CD4-positive, CD25-positive, alpha-beta regulatory T cell (primary cell): ENCODE results near the gene IFIT1B. TPM values are rescaled to one million over a fixed set of nuclear protein-coding genes. Genes with fewer than 3 reads are reported as not detected.
"Not testable (repeated sequence)": the region's sequence is repeated elsewhere in the genome, so short reads cannot be mapped to it uniquely, and the experiment has no call there.

ENCODE experiments used
- ATAC-seq, 2 donors: fragments of 150-1000 bp; cut with Tn5 transposase; one replicate each; pipeline ENCODE4 v1.10.0; 2021; ENCODE audit warnings: low read depth in 2 of 2, moderate number of reproducible peaks in 2 of 2, moderate library complexity in 1 of 2
- DNase-seq, 3 donors: peaks; one replicate each; pipeline versions ENCODE4 v3.0.0 to v3.0.0-alpha.2; 2012 to 2022; ENCODE audit warnings: mixed read lengths in 1 of 3
- H3K27ac ChIP-seq: one replicate; pipeline ENCODE4 v1.7.0; 2013; ENCODE audit warnings: mild to moderate bottlenecking, low read length; ENCODE audit not compliant: insufficient read depth, poor library complexity, severe bottlenecking
- H3K27me3 ChIP-seq: one replicate; pipeline ENCODE4 v1.7.0; 2013; ENCODE audit warnings: low read length; ENCODE audit not compliant: control insufficient read depth, insufficient read depth
- H3K36me3 ChIP-seq: one replicate; pipeline ENCODE4 v1.7.0; 2013; ENCODE audit warnings: mild to moderate bottlenecking, low read length, moderate library complexity; ENCODE audit not compliant: control insufficient read depth, insufficient read depth
- H3K4me1 ChIP-seq: 2 replicates; pipeline ENCODE4 v1.7.0; 2013; ENCODE audit warnings: mild to moderate bottlenecking, low read length; ENCODE audit not compliant: insufficient read depth, control insufficient read depth, poor library complexity, severe bottlenecking
- H3K4me3 ChIP-seq: one replicate; pipeline ENCODE4 v1.7.0; 2013; ENCODE audit warnings: low read depth, mild to moderate bottlenecking, low read length, moderate library complexity
- H3K9me3 ChIP-seq, 2 experiments: 1 replicate in 1 of 2; 2 replicates in 1 of 2; pipeline ENCODE4 v1.7.0; 2013; ENCODE audit warnings: low read length in 2 of 2, mild to moderate bottlenecking in 1 of 2, moderate library complexity in 1 of 2; ENCODE audit not compliant: control insufficient read depth in 2 of 2
- H3K27ac Mint-ChIP-seq, 3 donors: one replicate each; pipeline ENCODE4 v1.8.0; 2020 to 2022; ENCODE audit warnings: mild to moderate bottlenecking in 3 of 3, mixed read lengths in 3 of 3, moderate library complexity in 2 of 3
- H3K27me3 Mint-ChIP-seq: one replicate; pipeline ENCODE4 v1.8.0; 2022; ENCODE audit warnings: mild to moderate bottlenecking, mixed read lengths
- H3K36me3 Mint-ChIP-seq: one replicate; pipeline ENCODE4 v1.8.0; 2020; ENCODE audit warnings: mixed read lengths
- H3K4me1 Mint-ChIP-seq, 4 donors: one replicate each; pipeline ENCODE4 v1.8.0; 2020 to 2022; ENCODE audit warnings: mixed read lengths in 4 of 4, mild to moderate bottlenecking in 1 of 4
- H3K4me3 Mint-ChIP-seq, 4 donors: one replicate each; pipeline ENCODE4 v1.8.0; 2020 to 2022; ENCODE audit warnings: mild to moderate bottlenecking in 4 of 4, mixed read lengths in 4 of 4, moderate library complexity in 3 of 4
- H3K9me3 Mint-ChIP-seq, 7 donors: one replicate each; pipeline ENCODE4 v1.8.0; 2020 to 2022; ENCODE audit warnings: mixed read lengths in 7 of 7, mild to moderate bottlenecking in 3 of 7, moderate library complexity in 2 of 7
- polyA plus RNA-seq, 4 donors: library from polyadenylated mRNA; unstranded; fragments of 300-500 nt; fragmentation: Illumina TruSeq; gene quantifications; one replicate each; pipeline ENCODE4 v1.2.3, GENCODE V29; 2021
- total RNA-seq: library from RNA; stranded (reverse); gene quantifications from one replicate; pipeline ENCODE4 v1.2.3, GENCODE V29; 2022

IFIT1B gene
- total and polyA plus RNA-seq, 5 donors from 2014 or later = 0.08 TPM; not detected in 4

DNA sequence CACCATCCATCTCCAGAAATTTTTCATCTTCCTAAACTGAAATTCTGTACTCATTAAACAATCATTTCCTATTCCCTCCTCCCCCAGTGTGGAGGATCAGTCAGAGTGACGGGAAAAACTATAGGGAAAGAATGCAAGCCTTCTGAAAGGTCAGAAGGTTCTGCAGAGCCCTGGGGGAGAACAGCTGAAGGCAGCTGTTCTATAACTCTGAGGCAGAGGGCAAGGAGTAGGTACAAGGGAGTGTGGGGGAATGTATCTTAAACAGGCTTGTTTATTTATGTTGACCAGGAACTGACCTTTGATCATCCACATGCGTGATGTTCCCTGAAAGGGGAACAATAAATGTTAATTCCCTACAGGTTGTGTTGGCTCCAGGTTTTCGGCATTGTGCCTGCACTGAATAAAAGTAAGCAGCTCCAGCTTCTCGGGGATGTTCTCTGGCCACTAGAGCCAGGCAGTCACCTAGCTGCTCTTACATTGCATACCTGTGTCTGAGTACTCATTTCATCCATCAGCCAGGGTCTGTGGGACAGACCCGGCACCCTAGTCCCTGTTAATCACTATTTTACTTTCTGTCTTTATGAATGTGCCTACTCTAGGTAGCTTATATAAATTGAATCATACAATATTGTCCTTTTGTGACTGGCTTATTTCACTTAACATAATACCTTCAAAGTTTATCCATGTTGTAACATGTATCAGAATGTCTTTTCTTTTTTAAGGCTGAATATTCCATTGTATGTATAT lies 20.3 kb downstream of the IFIT1B start:
- ATAC-seq = no peak
- peaks cover 9% of the 10 kb centered on the region for H3K36me3 ChIP-seq
- DNase-seq = no peak
- H3K4me3 ChIP-seq = no peak overlapping the region
- H3K27me3 ChIP-seq = no peaks in the 10 kb centered on the region
- Mint-ChIP-seq H3K9me3 (no peaks in the 10 kb centered on the region), H3K27me3 (no peaks in the 10 kb centered on the region), H3K4me3 (peak overlapping the region in 2 of 4 donors; percentile 8 to 51), H3K4me1 (peaks cover 11 to 74% (median 50%) of the 10 kb centered on the region in 4 donors), H3K36me3 (peaks cover 34% of the 10 kb centered on the region), H3K27ac (no peak overlapping the region)
- no peaks in the 10 kb centered on the region for H3K9me3 ChIP-seq
- peaks cover 9% of the 10 kb centered on the region for H3K4me1 ChIP-seq
- no peak overlapping the region for H3K27ac ChIP-seq

DNA sequence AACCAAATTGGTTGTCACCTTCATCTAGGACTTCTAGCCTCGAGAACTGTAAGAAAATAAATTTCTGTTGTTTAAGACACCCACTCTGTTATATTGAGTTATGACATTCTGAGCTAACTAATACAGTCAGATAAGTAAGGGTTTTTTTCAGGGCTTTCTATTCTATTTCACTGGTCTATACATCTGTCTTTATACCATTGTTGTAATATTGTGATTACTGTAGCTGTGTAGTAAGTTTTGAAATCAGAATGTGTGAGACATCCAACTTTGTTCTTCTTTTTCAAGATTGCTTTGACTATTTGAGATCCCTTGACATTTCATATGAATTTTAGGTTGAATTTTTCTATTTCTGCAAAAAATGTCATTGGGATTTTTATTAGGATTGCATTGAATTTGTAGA lies 22.1 kb downstream of the IFIT1B start:
- H3K4me3 ChIP-seq = no peak overlapping the region
- H3K27me3 ChIP-seq = no peaks in the 10 kb centered on the region
- no peak overlapping the region for H3K27ac Mint-ChIP-seq
- no peaks in the 10 kb centered on the region for H3K9me3 ChIP-seq
- peaks cover 0 to 1% (median 0%) of the 10 kb centered on the region in 7 donors for H3K9me3 Mint-ChIP-seq
- no peaks in the 10 kb centered on the region for H3K4me1 ChIP-seq
- DNase-seq (no peak), ATAC-seq (no peak)
- no peaks in the 10 kb centered on the region for H3K27me3 Mint-ChIP-seq
- H3K36me3 ChIP-seq = peaks cover 9% of the 10 kb centered on the region
- H3K4me3 Mint-ChIP-seq = no peak overlapping the region
- H3K36me3 Mint-ChIP-seq = peaks cover 47% of the 10 kb centered on the region
- H3K27ac ChIP-seq = no peak overlapping the region
- peaks cover 14 to 69% (median 42%) of the 10 kb centered on the region in 4 donors for H3K4me1 Mint-ChIP-seq

DNA sequence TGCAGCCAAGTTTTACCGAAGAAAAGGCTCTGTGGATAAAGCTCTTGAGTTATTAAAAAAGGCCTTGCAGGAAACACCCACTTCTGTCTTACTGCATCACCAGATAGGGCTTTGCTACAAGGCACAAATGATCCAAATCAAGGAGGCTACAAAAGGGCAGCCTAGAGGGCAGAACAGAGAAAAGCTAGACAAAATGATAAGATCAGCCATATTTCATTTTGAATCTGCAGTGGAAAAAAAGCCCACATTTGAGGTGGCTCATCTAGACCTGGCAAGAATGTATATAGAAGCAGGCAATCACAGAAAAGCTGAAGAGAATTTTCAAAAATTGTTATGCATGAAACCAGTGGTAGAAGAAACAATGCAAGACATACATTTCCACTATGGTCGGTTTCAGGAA lies 25.2 kb downstream of the IFIT1B start:
- H3K4me1 ChIP-seq = no peaks in the 10 kb centered on the region
- H3K27me3 ChIP-seq = no peaks in the 10 kb centered on the region
- peaks cover 0 to 1% (median 0%) of the 10 kb centered on the region in 7 donors for H3K9me3 Mint-ChIP-seq
- no peak overlapping the region for H3K27ac ChIP-seq
- peaks cover 54% of the 10 kb centered on the region for H3K36me3 Mint-ChIP-seq
- H3K27me3 Mint-ChIP-seq = no peaks in the 10 kb centered on the region
- no peaks in the 10 kb centered on the region for H3K9me3 ChIP-seq
- H3K4me3 Mint-ChIP-seq = no peak overlapping the region
- ATAC-seq (no peak), DNase-seq (no peak)
- peaks cover 14 to 50% (median 24%) of the 10 kb centered on the region in 4 donors for H3K4me1 Mint-ChIP-seq
- H3K27ac Mint-ChIP-seq = peak overlapping the region in 1 of 3 donors; percentile 68
- no peak overlapping the region for H3K4me3 ChIP-seq
- H3K36me3 ChIP-seq = peaks cover 9% of the 10 kb centered on the region

DNA sequence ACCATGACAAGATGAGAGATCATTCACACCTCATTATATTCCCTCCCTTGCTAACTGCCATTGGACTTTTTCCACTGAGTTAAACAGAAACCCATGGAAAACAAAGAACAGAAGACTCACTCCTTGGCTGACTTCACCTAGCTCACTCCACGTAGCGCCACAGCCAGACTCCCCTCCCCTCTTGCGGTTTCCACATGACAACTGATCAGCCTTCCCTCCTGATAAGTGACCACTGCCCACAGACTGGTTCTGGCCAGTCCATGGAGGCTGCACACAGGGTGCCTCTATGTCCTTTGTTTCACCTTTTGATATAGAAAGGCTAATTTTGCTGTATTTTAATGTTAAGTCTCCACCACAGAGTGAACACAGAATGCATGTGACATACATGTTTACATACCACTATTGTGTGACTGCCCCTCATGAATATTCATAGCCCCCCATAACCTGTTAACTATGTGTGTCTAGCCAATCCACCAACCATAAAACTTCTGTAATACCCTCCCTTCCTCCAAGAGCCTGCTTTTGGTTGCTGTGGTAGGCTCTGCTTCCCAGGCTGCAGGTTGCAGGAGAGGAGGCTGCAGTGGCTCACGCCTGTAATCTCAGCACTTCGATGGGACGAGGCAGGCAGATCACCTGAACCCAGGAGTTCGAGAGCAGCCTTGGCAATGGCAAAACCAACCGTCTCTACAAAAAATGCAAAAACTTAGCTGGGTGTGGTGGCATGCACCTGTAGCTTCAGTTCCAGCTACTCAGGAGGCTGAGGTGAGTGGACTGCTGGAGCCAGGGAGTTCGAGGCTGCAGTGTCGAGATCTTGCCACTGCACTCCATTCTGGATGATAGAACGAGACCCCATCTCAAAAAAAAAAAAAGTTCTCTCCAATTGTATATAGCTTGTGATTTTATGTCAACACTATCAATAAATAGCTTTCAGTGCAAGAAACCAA lies 26.5 kb downstream of the IFIT1B start:
- H3K27me3 Mint-ChIP-seq = no peaks in the 10 kb centered on the region
- H3K27ac ChIP-seq = no peak overlapping the region
- H3K36me3 Mint-ChIP-seq = peaks cover 54% of the 10 kb centered on the region
- H3K4me3 ChIP-seq = no peak overlapping the region
- no peak for ATAC-seq
- no peaks in the 10 kb centered on the region for H3K9me3 ChIP-seq
- no peak for DNase-seq
- H3K4me1 Mint-ChIP-seq = peaks cover 5 to 37% (median 14%) of the 10 kb centered on the region in 4 donors
- H3K36me3 ChIP-seq = peaks cover 9% of the 10 kb centered on the region
- H3K4me1 ChIP-seq = no peaks in the 10 kb centered on the region
- peak overlapping the region in 2 of 3 donors; percentile 30 to 48 for H3K27ac Mint-ChIP-seq
- H3K27me3 ChIP-seq = no peaks in the 10 kb centered on the region
- peaks cover 0 to 1% (median 0%) of the 10 kb centered on the region in 7 donors for H3K9me3 Mint-ChIP-seq
- no peak overlapping the region for H3K4me3 Mint-ChIP-seq

DNA sequence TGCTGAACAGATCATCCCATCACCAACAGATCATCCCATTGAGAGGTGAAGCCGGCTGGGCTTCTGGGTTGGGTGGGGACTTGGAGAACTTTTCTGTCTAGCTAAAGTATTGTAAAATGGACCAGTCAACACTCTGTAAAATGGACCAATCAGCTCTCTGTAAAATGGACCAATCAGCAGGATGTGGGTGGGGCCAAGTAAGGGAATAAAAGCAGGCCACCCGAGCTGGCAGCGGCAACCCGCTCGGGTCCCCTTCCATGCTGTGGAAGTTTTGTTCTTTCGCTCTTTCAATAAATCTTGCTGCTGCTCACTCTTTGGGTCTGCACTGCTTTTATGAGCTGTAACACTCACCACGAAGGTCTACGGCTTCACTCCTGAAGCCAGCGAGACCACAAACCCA lies 28.3 kb downstream of the IFIT1B start:
- not testable (repeated sequence) for H3K9me3 Mint-ChIP-seq, H3K36me3 ChIP-seq, DNase-seq, H3K27me3 ChIP-seq, H3K27me3 Mint-ChIP-seq, H3K9me3 ChIP-seq, H3K27ac ChIP-seq, H3K4me3 ChIP-seq, H3K27ac Mint-ChIP-seq, ATAC-seq, H3K4me3 Mint-ChIP-seq, H3K4me1 ChIP-seq
- Mint-ChIP-seq H3K36me3 (peaks cover 52% of the 10 kb centered on the region), H3K4me1 (peaks cover 6 to 23% (median 18%) of the 10 kb centered on the region in 4 donors)

DNA sequence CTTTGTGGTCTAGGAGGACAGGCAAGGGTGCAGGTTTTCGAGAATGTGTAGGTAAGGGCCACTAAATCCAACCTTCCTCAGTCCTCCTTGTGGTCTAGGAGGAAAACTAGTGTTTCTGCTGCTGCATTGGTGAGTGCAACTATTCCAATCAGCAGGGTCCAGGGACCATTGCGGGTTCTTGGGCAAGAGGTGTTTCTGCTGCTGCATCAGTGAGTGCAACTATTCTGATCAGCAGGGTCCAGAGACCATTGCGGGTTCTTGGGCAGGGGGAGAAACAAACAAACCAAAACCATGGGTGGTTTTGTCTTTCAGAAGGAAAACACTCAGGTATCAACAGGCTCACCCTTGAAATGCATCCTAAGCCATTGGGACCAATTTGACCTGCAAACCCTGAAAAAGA lies 29.9 kb downstream of the IFIT1B start:
- not testable (repeated sequence) for H3K27ac Mint-ChIP-seq, ATAC-seq
- H3K36me3 Mint-ChIP-seq = peaks cover 44% of the 10 kb centered on the region

DNA sequence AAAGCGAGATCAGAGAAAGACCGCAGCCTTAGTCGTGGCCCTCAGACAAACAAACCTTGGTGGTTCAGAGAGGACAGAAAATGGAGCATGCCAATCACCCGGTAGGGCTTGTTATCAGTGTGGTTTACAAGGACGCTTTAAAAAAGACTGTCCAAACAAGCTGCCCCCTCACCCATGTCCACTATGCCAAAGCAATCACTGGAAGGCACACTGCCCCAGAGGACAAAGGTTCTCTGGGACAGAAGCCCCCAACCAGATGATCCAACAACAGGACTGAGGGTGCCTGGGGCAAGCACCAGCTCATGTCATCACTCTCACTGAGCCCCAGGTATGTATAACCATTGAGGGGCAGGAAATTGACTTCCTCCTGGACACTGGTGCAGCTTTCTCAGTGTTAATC lies 31.4 kb downstream of the IFIT1B start:
- peaks cover 30% of the 10 kb centered on the region for H3K36me3 Mint-ChIP-seq

More for the DNA sequence above, 29.9 kb downstream of the IFIT1B start:
- not testable (repeated sequence) for DNase-seq, H3K4me1 ChIP-seq, H3K9me3 Mint-ChIP-seq, H3K27me3 Mint-ChIP-seq, H3K27me3 ChIP-seq, H3K9me3 ChIP-seq, H3K4me3 ChIP-seq, H3K36me3 ChIP-seq, H3K27ac ChIP-seq
- peak overlapping the region in 1 of 4 donors; percentile 22 for H3K4me3 Mint-ChIP-seq
- H3K4me1 Mint-ChIP-seq = peaks cover 6 to 26% (median 20%) of the 10 kb centered on the region in 4 donors

More for the DNA sequence above, 31.4 kb downstream of the IFIT1B start:
- not testable (repeated sequence) for ATAC-seq, H3K9me3 ChIP-seq, H3K27me3 ChIP-seq, H3K27me3 Mint-ChIP-seq, H3K27ac Mint-ChIP-seq, H3K4me1 ChIP-seq, DNase-seq, H3K4me3 ChIP-seq, H3K36me3 ChIP-seq, H3K27ac ChIP-seq, H3K9me3 Mint-ChIP-seq, H3K4me3 Mint-ChIP-seq
- H3K4me1 Mint-ChIP-seq = peaks cover 6 to 39% (median 21%) of the 10 kb centered on the region in 4 donors
